Measurements from ENCODE around the gene EYS. TPM values are rescaled to one million over a fixed set of nuclear protein-coding genes. Genes with fewer than 3 reads are reported as not detected.

Gene EYS
- total RNA-seq, 5 donors from 2014 or later (not counting 1 experiment from before 2014, with no cell fraction given): not detected

- Mint-ChIP-seq H3K27ac (no peak overlapping the region), H3K9me3 (peaks cover 0 to 14% (median 7%) of the 10 kb centered on the region in 3 donors), H3K4me1 (no peaks in the 10 kb centered on the region), H3K27me3 (peaks cover 8 to 10% of the 10 kb centered on the region in 2 donors), H3K4me3 (no peak overlapping the region), H3K36me3 (peaks cover 35% of the 10 kb centered on the region)
- no peak overlapping the region for H3K4me3 ChIP-seq (ENCODE audit: control insufficient read depth in 1 of 2, extremely low read depth in 1 of 2, low read length in 1 of 2)
- no peaks in the 10 kb centered on the region for H3K36me3 ChIP-seq (ENCODE audit: control insufficient read depth in 2 of 2, extremely low read depth in 1 of 2, insufficient read depth in 1 of 2, low read length in 1 of 2)
- no peak overlapping the region for H3K27ac ChIP-seq (ENCODE audit: low read length)
- H3K9me3 ChIP-seq: no peaks in the 10 kb centered on the region
- ChIA-PET CTCF (no interaction called here), POLR2A (no interaction called here)
- no peaks in the 10 kb centered on the region for H3K27me3 ChIP-seq (replicated peaks in 1 of 2; ENCODE audit: control insufficient read depth in 2 of 2, extremely low read depth in 1 of 2, insufficient read depth in 2 of 2, low read length in 1 of 2)
- H3K4me1 ChIP-seq (ENCODE audit: control insufficient read depth in 1 of 2, extremely low read depth in 1 of 2, insufficient read depth in 2 of 2, low read length in 2 of 2): no peaks in the 10 kb centered on the region
- DNase-seq: no peak
- ATAC-seq (replicated peaks in 1 of 4): no peak
Measured at GRCh38 chr6:63745784-63746183, 1961.2 kb downstream of the EYS start.

- no peak overlapping the region for H3K4me3 Mint-ChIP-seq
- ATAC-seq (replicated peaks in 1 of 4) (no peak), DNase-seq (no peak)
- ChIA-PET POLR2A (no interaction called here), CTCF (interaction anchor here in 1 of 2 donors (0.6 kb wide), 1 partner anchor 127 kb away, joined by 3 read pairs; no protein-coding TSS in a partner anchor)
- H3K27ac Mint-ChIP-seq: no peak overlapping the region
- H3K27ac ChIP-seq (ENCODE audit: low read length): no peak overlapping the region
- peaks cover 0 to 14% (median 7%) of the 10 kb centered on the region in 3 donors for H3K9me3 Mint-ChIP-seq
- H3K36me3 ChIP-seq (ENCODE audit: control insufficient read depth in 2 of 2, extremely low read depth in 1 of 2, insufficient read depth in 1 of 2, low read length in 1 of 2): no peaks in the 10 kb centered on the region
- 100% methylated on average over 1 of the region's 4 CpGs for WGBS (ENCODE audit: insufficient coverage)
- H3K9me3 ChIP-seq: no peaks in the 10 kb centered on the region
- H3K36me3 Mint-ChIP-seq: peaks cover 27% of the 10 kb centered on the region
- H3K4me1 ChIP-seq (ENCODE audit: control insufficient read depth in 1 of 2, extremely low read depth in 1 of 2, insufficient read depth in 2 of 2, low read length in 2 of 2): no peaks in the 10 kb centered on the region
- H3K4me3 ChIP-seq (ENCODE audit: control insufficient read depth in 1 of 2, extremely low read depth in 1 of 2, low read length in 1 of 2): no peak overlapping the region
- H3K27me3 ChIP-seq (replicated peaks in 1 of 2; ENCODE audit: control insufficient read depth in 2 of 2, extremely low read depth in 1 of 2, insufficient read depth in 2 of 2, low read length in 1 of 2): no peaks in the 10 kb centered on the region
- peaks cover 3 to 5% (median 5%) of the 10 kb centered on the region in 3 donors for H3K4me1 Mint-ChIP-seq
- peaks cover 8 to 10% of the 10 kb centered on the region in 2 donors for H3K27me3 Mint-ChIP-seq
Measured at GRCh38 chr6:63744810-63745209, 1962.2 kb downstream of the EYS start.

GRCh38 chr6:63743691-63744090 lies 1963.3 kb downstream of the EYS start:
- H3K4me3 Mint-ChIP-seq: no peak overlapping the region
- ATAC-seq (replicated peaks in 1 of 4): no peak
- no peaks in the 10 kb centered on the region for H3K4me1 ChIP-seq (ENCODE audit: control insufficient read depth in 1 of 2, extremely low read depth in 1 of 2, insufficient read depth in 2 of 2, low read length in 2 of 2)
- H3K27ac Mint-ChIP-seq: no peak overlapping the region
- peaks cover 8 to 10% of the 10 kb centered on the region in 2 donors for H3K27me3 Mint-ChIP-seq
- H3K9me3 Mint-ChIP-seq: peaks cover 0 to 17% (median 7%) of the 10 kb centered on the region in 3 donors
- no peaks in the 10 kb centered on the region for H3K27me3 ChIP-seq (replicated peaks in 1 of 2; ENCODE audit: control insufficient read depth in 2 of 2, extremely low read depth in 1 of 2, insufficient read depth in 2 of 2, low read length in 1 of 2)
- no peak overlapping the region for H3K27ac ChIP-seq (ENCODE audit: low read length)
- CTCF ChIA-PET: no interaction called here
- H3K9me3 ChIP-seq: no peaks in the 10 kb centered on the region
- H3K36me3 ChIP-seq (ENCODE audit: control insufficient read depth in 2 of 2, extremely low read depth in 1 of 2, insufficient read depth in 1 of 2, low read length in 1 of 2): no peaks in the 10 kb centered on the region
- H3K4me3 ChIP-seq (ENCODE audit: control insufficient read depth in 1 of 2, extremely low read depth in 1 of 2, low read length in 1 of 2): no peak overlapping the region
- H3K36me3 Mint-ChIP-seq: peaks cover 20% of the 10 kb centered on the region
- peaks cover 3 to 5% (median 5%) of the 10 kb centered on the region in 3 donors for H3K4me1 Mint-ChIP-seq
- POLR2A ChIA-PET: no interaction called here
- no peak for DNase-seq

- no peak overlapping the region for H3K27ac ChIP-seq (ENCODE audit: low read length)
- H3K4me1 ChIP-seq (ENCODE audit: control insufficient read depth in 1 of 2, extremely low read depth in 1 of 2, insufficient read depth in 2 of 2, low read length in 2 of 2): no peaks in the 10 kb centered on the region
- H3K4me3 ChIP-seq (ENCODE audit: control insufficient read depth in 1 of 2, extremely low read depth in 1 of 2, low read length in 1 of 2): no peak overlapping the region
- no peaks in the 10 kb centered on the region for H3K27me3 ChIP-seq (replicated peaks in 1 of 2; ENCODE audit: control insufficient read depth in 2 of 2, extremely low read depth in 1 of 2, insufficient read depth in 2 of 2, low read length in 1 of 2)
- H3K36me3 ChIP-seq (ENCODE audit: control insufficient read depth in 2 of 2, extremely low read depth in 1 of 2, insufficient read depth in 1 of 2, low read length in 1 of 2): no peaks in the 10 kb centered on the region
- ChIA-PET POLR2A (no interaction called here), CTCF (no interaction called here)
- ATAC-seq (replicated peaks in 1 of 4) (no peak), DNase-seq (no peak)
- no peaks in the 10 kb centered on the region for H3K9me3 ChIP-seq
- Mint-ChIP-seq H3K4me3 (no peak overlapping the region), H3K9me3 (peaks cover 0 to 9% (median 3%) of the 10 kb centered on the region in 3 donors), H3K27ac (no peak overlapping the region), H3K4me1 (peaks cover 3 to 5% (median 5%) of the 10 kb centered on the region in 3 donors), H3K27me3 (peaks cover 0 to 3% of the 10 kb centered on the region in 2 donors), H3K36me3 (peaks cover 4% of the 10 kb centered on the region)
Measured at GRCh38 chr6:63742060-63742459, 1965.0 kb downstream of the EYS start.

- Mint-ChIP-seq H3K36me3 (no peaks in the 10 kb centered on the region), H3K4me1 (peaks cover 3 to 5% (median 5%) of the 10 kb centered on the region in 3 donors), H3K27me3 (no peaks in the 10 kb centered on the region), H3K9me3 (peaks cover 1 to 5% (median 2%) of the 10 kb centered on the region in 3 donors), H3K4me3 (no peak overlapping the region), H3K27ac (no peak overlapping the region)
- no peak for ATAC-seq (replicated peaks in 1 of 4)
- H3K4me1 ChIP-seq (ENCODE audit: control insufficient read depth in 1 of 2, extremely low read depth in 1 of 2, insufficient read depth in 2 of 2, low read length in 2 of 2): no peaks in the 10 kb centered on the region
- H3K27me3 ChIP-seq (replicated peaks in 1 of 2; ENCODE audit: control insufficient read depth in 2 of 2, extremely low read depth in 1 of 2, insufficient read depth in 2 of 2, low read length in 1 of 2): no peaks in the 10 kb centered on the region
- no peaks in the 10 kb centered on the region for H3K9me3 ChIP-seq
- WGBS (ENCODE audit: insufficient coverage): no CpG with 5 or more reads among the region's 2 CpGs
- ChIA-PET CTCF (no interaction called here), POLR2A (interaction anchor here in 1 of 2 donors (0.6 to 0.7 kb wide), 2 partner anchors 111 to 607 kb away, joined by 3 read pairs; no protein-coding TSS in a partner anchor)
- no peak overlapping the region for H3K4me3 ChIP-seq (ENCODE audit: control insufficient read depth in 1 of 2, extremely low read depth in 1 of 2, low read length in 1 of 2)
- no peaks in the 10 kb centered on the region for H3K36me3 ChIP-seq (ENCODE audit: control insufficient read depth in 2 of 2, extremely low read depth in 1 of 2, insufficient read depth in 1 of 2, low read length in 1 of 2)
- H3K27ac ChIP-seq (ENCODE audit: low read length): no peak overlapping the region
- no peak for DNase-seq
Measured at GRCh38 chr6:63740709-63741108, 1966.3 kb downstream of the EYS start.

- Histone ChIP-seq H3K4me3 (ENCODE audit: control insufficient read depth in 1 of 2, extremely low read depth in 1 of 2, low read length in 1 of 2) (no peak overlapping the region), H3K27ac (ENCODE audit: low read length) (no peak overlapping the region), H3K36me3 (ENCODE audit: control insufficient read depth in 2 of 2, extremely low read depth in 1 of 2, insufficient read depth in 1 of 2, low read length in 1 of 2) (no peaks in the 10 kb centered on the region), H3K9me3 (peaks cover 2% of the 10 kb centered on the region), H3K4me1 (ENCODE audit: control insufficient read depth in 1 of 2, extremely low read depth in 1 of 2, insufficient read depth in 2 of 2, low read length in 2 of 2) (no peaks in the 10 kb centered on the region), H3K27me3 (replicated peaks in 1 of 2; ENCODE audit: control insufficient read depth in 2 of 2, extremely low read depth in 1 of 2, insufficient read depth in 2 of 2, low read length in 1 of 2) (no peaks in the 10 kb centered on the region)
- DNase-seq (no peak), ATAC-seq (replicated peaks in 1 of 4) (no peak)
- Mint-ChIP-seq H3K4me3 (no peak overlapping the region), H3K27ac (no peak overlapping the region), H3K4me1 (peaks cover 3 to 5% (median 5%) of the 10 kb centered on the region in 3 donors), H3K9me3 (peaks cover 9 to 10% (median 9%) of the 10 kb centered on the region in 3 donors), H3K36me3 (peaks cover 5% of the 10 kb centered on the region), H3K27me3 (no peaks in the 10 kb centered on the region)
- CTCF ChIA-PET: interaction anchor here in 1 of 2 donors (1.1 kb wide), 1 partner anchor 166 kb away, joined by 4 read pairs; no protein-coding TSS in a partner anchor
- 50% methylated on average over 1 of the region's 1 CpG for WGBS (ENCODE audit: insufficient coverage)
- POLR2A ChIA-PET: interaction anchor here in 1 of 2 donors (0.7 kb wide), 1 partner anchor 40 kb away, joined by 3 read pairs; no protein-coding TSS in a partner anchor
Measured at GRCh38 chr6:63739094-63739687, 1967.8 kb downstream of the EYS start.
